Thymus (tissue), 11 donors: ENCODE results near the gene DDI2. TPM values are rescaled to one million over a fixed set of nuclear protein-coding genes. Genes with fewer than 3 reads are reported as not detected.
A peak's percentile ranks its signal among the peaks of the same experiment; 100 is the strongest.
"Not testable (repeated sequence)": the region's sequence is repeated elsewhere in the genome, so short reads cannot be mapped to it uniquely, and the experiment has no call there.

Source experiments
- DNase-seq, 9 donors: peaks; one replicate each; pipeline ENCODE4 v3.0.0-alpha.2; 2013; ENCODE audit warnings: low spot score in 9 of 9, low read depth in 6 of 9, missing footprints in 1 of 9
- H3K27ac ChIP-seq, 2 donors: one replicate each; pipeline ENCODE4 v1.5.1; 2013; ENCODE audit warnings: control low read depth in 1 of 2, low read depth in 1 of 2, low read length in 1 of 2, mild to moderate bottlenecking in 1 of 2, moderate library complexity in 1 of 2
- H3K27me3 ChIP-seq, 2 donors: one replicate each; pipeline ENCODE4 v1.5.1; 2013; ENCODE audit warnings: low read length in 1 of 2; ENCODE audit not compliant: control insufficient read depth in 2 of 2, insufficient read depth in 1 of 2
- H3K36me3 ChIP-seq, 2 donors: one replicate each; pipeline ENCODE4 v1.5.1; 2013; ENCODE audit warnings: low read length in 1 of 2, mild to moderate bottlenecking in 1 of 2, moderate library complexity in 1 of 2; ENCODE audit not compliant: control insufficient read depth in 2 of 2, insufficient read depth in 2 of 2
- H3K4me1 ChIP-seq, 2 donors: one replicate each; pipeline ENCODE4 v1.5.1; 2013; ENCODE audit warnings: low read length in 2 of 2; ENCODE audit not compliant: control insufficient read depth in 2 of 2, insufficient read depth in 2 of 2
- H3K4me3 ChIP-seq, 2 donors: one replicate each; pipeline ENCODE4 v1.5.1; 2013; ENCODE audit warnings: low read length in 2 of 2, control low read depth in 1 of 2, mild to moderate bottlenecking in 1 of 2
- H3K9me3 ChIP-seq, 2 donors: one replicate each; pipeline ENCODE4 v1.5.1; 2013; ENCODE audit warnings: low read length in 1 of 2, mild to moderate bottlenecking in 1 of 2; ENCODE audit not compliant: control insufficient read depth in 2 of 2, insufficient read depth in 1 of 2
- WGBS: extraction: QIAGEN DNeasy Blood & Tissue Kit; methylation state at CpG from one replicate; pipeline ENCODE4 v1.1.7; 2013; 5-methylcytosine and 5-hydroxymethylcytosine counted together
- polyA plus RNA-seq: library from polyadenylated mRNA; stranded (reverse); fragments of 200-250 nt; gene quantifications from one replicate; pipeline ENCODE4 v1.2.3, GENCODE V29; 2013
- total RNA-seq: library from RNA; stranded (reverse); fragments of 120-200 nt; gene quantifications from one replicate; pipeline ENCODE4 v1.2.4, GENCODE V29; 2013
- donor health status: healthy.

DDI2 gene
- total and polyA plus RNA-seq, 2 donors = 7.4 to 10.5 TPM

GRCh38 chr1:15603050-15603965 is 13.9 kb upstream of the DDI2 start:
- WGBS = 3% methylated on average over 56 of the region's 56 CpGs
- Histone ChIP-seq H3K36me3 (no peaks in the 10 kb centered on the region), H3K27ac (peak overlapping the region; percentile 72 to 74)

GRCh38 chr1:15603966-15604282 is 13.3 kb upstream of the DDI2 start:
- not testable (repeated sequence) for H3K9me3 ChIP-seq, DNase-seq, H3K27me3 ChIP-seq, H3K36me3 ChIP-seq
- Histone ChIP-seq H3K4me1 (peaks cover 7 to 11% of the 10 kb centered on the region in 2 donors), H3K4me3 (peak overlapping the region; percentile 68 to 72), H3K27ac (peak overlapping the region; percentile 46 to 70)
- WGBS = 71% methylated on average over 13 of the region's 13 CpGs

More at GRCh38 chr1:15603050-15603965, 13.9 kb upstream of the DDI2 start:
- peaks cover 7 to 11% of the 10 kb centered on the region in 2 donors for H3K4me1 ChIP-seq
- H3K4me3 ChIP-seq = peak overlapping the region; percentile 68 to 72
- DNase-seq = peak; percentile 80 to 95 (median 86)
- no peaks in the 10 kb centered on the region for H3K27me3 ChIP-seq
- H3K9me3 ChIP-seq = peaks cover 0 to 5% of the 10 kb centered on the region in 2 donors

GRCh38 chr1:15604400-15604799 is 12.9 kb upstream of the DDI2 start:
- Histone ChIP-seq H3K4me1 (peaks cover 7 to 11% of the 10 kb centered on the region in 2 donors), H3K27ac (peak overlapping the region in 1 of 2 donors; percentile 27)
- H3K4me3 ChIP-seq, H3K9me3 ChIP-seq, DNase-seq, H3K36me3 ChIP-seq, H3K27me3 ChIP-seq: not testable (repeated sequence)
- 99% methylated on average over 21 of the region's 21 CpGs for WGBS

GRCh38 chr1:15605398-15606383 is 11.6 kb upstream of the DDI2 start:
- no peak for DNase-seq
- H3K27ac ChIP-seq = no peak overlapping the region
- no peaks in the 10 kb centered on the region for H3K36me3 ChIP-seq
- peaks cover 7 to 11% of the 10 kb centered on the region in 2 donors for H3K4me1 ChIP-seq
- no peak overlapping the region for H3K4me3 ChIP-seq
- 94% methylated on average over 11 of the region's 11 CpGs for WGBS
- no peaks in the 10 kb centered on the region for H3K27me3 ChIP-seq
- peaks cover 0 to 5% of the 10 kb centered on the region in 2 donors for H3K9me3 ChIP-seq

- DNase-seq = no peak
- 96% methylated on average over 7 of the region's 7 CpGs for WGBS
- H3K27me3 ChIP-seq = no peaks in the 10 kb centered on the region
Observed at GRCh38 chr1:15609631-15610030, 7.6 kb upstream of the DDI2 start.

GRCh38 chr1:15610167-15610566 is 7.1 kb upstream of the DDI2 start:
- no peak for DNase-seq
- H3K9me3 ChIP-seq = no peaks in the 10 kb centered on the region
- no peaks in the 10 kb centered on the region for H3K4me1 ChIP-seq
- no peak overlapping the region for H3K27ac ChIP-seq
- no peaks in the 10 kb centered on the region for H3K36me3 ChIP-seq
- no peak overlapping the region for H3K4me3 ChIP-seq
- 86% methylated on average over 4 of the region's 4 CpGs for WGBS
- H3K27me3 ChIP-seq = no peaks in the 10 kb centered on the region

More at GRCh38 chr1:15609631-15610030, 7.6 kb upstream of the DDI2 start:
- H3K27ac ChIP-seq = no peak overlapping the region
- H3K36me3 ChIP-seq = no peaks in the 10 kb centered on the region
- H3K4me3 ChIP-seq = no peak overlapping the region
- no peaks in the 10 kb centered on the region for H3K9me3 ChIP-seq
- H3K4me1 ChIP-seq = no peaks in the 10 kb centered on the region

- H3K27me3 ChIP-seq = no peaks in the 10 kb centered on the region
- DNase-seq = no peak
- peak overlapping the region; percentile 79 to 96 for H3K27ac ChIP-seq
- peak overlapping the region; percentile 94 to 95 for H3K4me3 ChIP-seq
- H3K9me3 ChIP-seq = no peaks in the 10 kb centered on the region
- no peaks in the 10 kb centered on the region for H3K36me3 ChIP-seq
- H3K4me1 ChIP-seq = peaks cover 7 to 10% of the 10 kb centered on the region in 2 donors
- WGBS = 38% methylated on average over 16 of the region's 16 CpGs
Observed at GRCh38 chr1:15616373-15617172, 685 bp upstream of the DDI2 start.

GRCh38 chr1:15618077-15618654 is 908 bp downstream of the DDI2 start:
- Histone ChIP-seq H3K27ac (peak overlapping the region; percentile 72 to 96), H3K4me3 (peak overlapping the region; percentile 94 to 95), H3K36me3 (no peaks in the 10 kb centered on the region), H3K27me3 (no peaks in the 10 kb centered on the region), H3K9me3 (no peaks in the 10 kb centered on the region), H3K4me1 (peaks cover 7 to 10% of the 10 kb centered on the region in 2 donors)
- 2% methylated on average over 8 of the region's 8 CpGs for WGBS
- DNase-seq = peak in 4 of 9 donors; percentile 3 to 55 (median 20)
